Upper lobe of left lung (tissue), 6 donors: ENCODE measurements around the gene VPS33A. TPM values are rescaled to one million over a fixed set of nuclear protein-coding genes. Genes with fewer than 3 reads are reported as not detected.

Experiments
- ATAC-seq, 2 donors: fragments of 200-7000 bp; cut with Tn5 transposase; one replicate each; pipeline ENCODE4 v1.9.1; 2022; ENCODE audit warnings: mild to moderate bottlenecking in 2 of 2, moderate library complexity in 2 of 2; ENCODE audit not compliant: low FRiP score in 2 of 2
- DNase-seq, 2 donors: peaks; one replicate each; pipeline ENCODE4 v3.0.0-alpha.2; 2019 to 2020
- H3K27ac ChIP-seq, 4 donors: fragments of 200-600 bp; sonication (generic); one replicate each; pipeline ENCODE4 v1.5.1; 2016 to 2019
- H3K27me3 ChIP-seq, 4 donors: fragments of 200-600 bp; sonication (generic); one replicate each; pipeline ENCODE4 v1.5.1; 2017 to 2019
- H3K36me3 ChIP-seq, 4 donors: fragments of 200-600 bp; sonication (generic); one replicate each; pipeline ENCODE4 v1.5.1; 2016 to 2019
- H3K4me1 ChIP-seq, 4 donors: fragments of 200-600 bp; sonication (generic); one replicate each; pipeline ENCODE4 v1.5.1; 2018 to 2019
- H3K4me3 ChIP-seq, 4 donors: fragments of 200-600 bp; sonication (generic); one replicate each; pipeline ENCODE4 v1.5.1; 2017 to 2019; ENCODE audit warnings: mild to moderate bottlenecking in 2 of 4, moderate library complexity in 1 of 4
- H3K9me3 ChIP-seq, 4 donors: fragments of 200-600 bp; sonication (generic); one replicate each; pipeline ENCODE4 v1.5.1; 2018 to 2019
- EP300 ChIP-seq, 4 donors: sonication (generic); formaldehyde crosslinking; IDR thresholded peaks; one replicate each; pipeline ENCODE4 v1.5.1; 2017; ENCODE audit warnings: antibody characterized with exemption in 4 of 4, control low read depth in 2 of 4
- POLR2A ChIP-seq, 4 donors: fragments of 450-650 bp; IDR thresholded peaks; one replicate each; pipeline ENCODE4 v1.5.1; 2016 to 2017; ENCODE audit warnings: antibody characterized with exemption in 4 of 4, mild to moderate bottlenecking in 2 of 4
- POLR2AphosphoS5 ChIP-seq, 2 donors: sonication (generic); formaldehyde crosslinking; IDR thresholded peaks; one replicate each; pipeline ENCODE4 v1.5.1; 2017; ENCODE audit warnings: antibody characterized with exemption in 2 of 2
- WGBS, 2 donors: methylation state at CpG; one replicate each; pipeline ENCODE4 v1.1.5; 2017 to 2018; 5-methylcytosine and 5-hydroxymethylcytosine counted together
- total RNA-seq, 6 donors: library from RNA; depleted of rRNA in 4 of 6; stranded (reverse); fragments of >200 nt in 4 of 6; gene quantifications; one replicate each; pipeline versions ENCODE4 v1.1.0 to v1.2.1, GENCODE V29; 2016 to 2021
- TF ChIP-seq, protein P1 (sequence below), 6 experiments: fragments of 450-650 bp in 4 of 6; fragments of 200-600 bp in 2 of 6; sonication (generic) in 2 of 6; IDR thresholded peaks; one replicate each; pipeline ENCODE4 v1.5.1; 2016 to 2019; ENCODE audit warnings: antibody characterized with exemption in 6 of 6
- donor health status: DM: no; HTN: no; CAD: no; lungs with moderate emphysema.
- donor health status: DM: no; HTN: yes; CAD: no; lungs with severe emphysema.

The VPS33A gene
- total RNA-seq, 6 donors from 2014 or later = 7.3 to 18.5 (median 14.5) TPM

DNA sequence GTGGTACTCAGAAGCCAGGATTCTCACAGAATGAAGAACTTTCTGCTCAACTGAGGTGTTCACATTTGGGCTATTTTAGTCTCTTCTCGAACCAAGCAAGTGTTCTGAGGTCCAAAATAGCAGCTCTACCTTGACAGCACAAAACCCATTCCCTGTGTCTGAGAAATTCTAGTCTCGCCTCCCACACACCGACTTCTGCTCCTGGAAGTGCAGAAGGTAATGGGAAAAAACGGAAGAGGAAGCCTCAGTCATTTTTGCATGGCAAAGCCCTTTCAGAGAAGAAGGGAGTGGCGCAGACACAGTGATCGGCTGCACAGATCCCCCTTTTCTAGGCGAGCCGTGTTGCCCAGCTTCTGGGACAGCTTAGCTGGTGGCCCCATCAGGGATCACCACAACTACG lies 31.2 kb upstream of the VPS33A start:
- Histone ChIP-seq H3K36me3 (peaks cover 0 to 65% (median 28%) of the 10 kb centered on the region in 4 donors), H3K27ac (no peak overlapping the region), H3K9me3 (no peaks in the 10 kb centered on the region), H3K4me1 (no peaks in the 10 kb centered on the region), H3K27me3 (no peaks in the 10 kb centered on the region), H3K4me3 (no peak overlapping the region)
- DNase-seq (no peak), ATAC-seq (no peak)
- TF ChIP-seq, protein P1, sequence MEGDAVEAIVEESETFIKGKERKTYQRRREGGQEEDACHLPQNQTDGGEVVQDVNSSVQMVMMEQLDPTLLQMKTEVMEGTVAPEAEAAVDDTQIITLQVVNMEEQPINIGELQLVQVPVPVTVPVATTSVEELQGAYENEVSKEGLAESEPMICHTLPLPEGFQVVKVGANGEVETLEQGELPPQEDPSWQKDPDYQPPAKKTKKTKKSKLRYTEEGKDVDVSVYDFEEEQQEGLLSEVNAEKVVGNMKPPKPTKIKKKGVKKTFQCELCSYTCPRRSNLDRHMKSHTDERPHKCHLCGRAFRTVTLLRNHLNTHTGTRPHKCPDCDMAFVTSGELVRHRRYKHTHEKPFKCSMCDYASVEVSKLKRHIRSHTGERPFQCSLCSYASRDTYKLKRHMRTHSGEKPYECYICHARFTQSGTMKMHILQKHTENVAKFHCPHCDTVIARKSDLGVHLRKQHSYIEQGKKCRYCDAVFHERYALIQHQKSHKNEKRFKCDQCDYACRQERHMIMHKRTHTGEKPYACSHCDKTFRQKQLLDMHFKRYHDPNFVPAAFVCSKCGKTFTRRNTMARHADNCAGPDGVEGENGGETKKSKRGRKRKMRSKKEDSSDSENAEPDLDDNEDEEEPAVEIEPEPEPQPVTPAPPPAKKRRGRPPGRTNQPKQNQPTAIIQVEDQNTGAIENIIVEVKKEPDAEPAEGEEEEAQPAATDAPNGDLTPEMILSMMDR (IDR thresholded peaks at IDR 0.05) = no peak
- TF ChIP-seq POLR2AphosphoS5 (IDR thresholded peaks at IDR 0.05) = no peak
- no peak for TF ChIP-seq EP300 (IDR thresholded peaks at IDR 0.05)
- TF ChIP-seq POLR2A (IDR thresholded peaks at IDR 0.05) = no peak
- WGBS, 2 donors = 95 to 96% methylated on average over 9 of the region's 9 CpGs

DNA sequence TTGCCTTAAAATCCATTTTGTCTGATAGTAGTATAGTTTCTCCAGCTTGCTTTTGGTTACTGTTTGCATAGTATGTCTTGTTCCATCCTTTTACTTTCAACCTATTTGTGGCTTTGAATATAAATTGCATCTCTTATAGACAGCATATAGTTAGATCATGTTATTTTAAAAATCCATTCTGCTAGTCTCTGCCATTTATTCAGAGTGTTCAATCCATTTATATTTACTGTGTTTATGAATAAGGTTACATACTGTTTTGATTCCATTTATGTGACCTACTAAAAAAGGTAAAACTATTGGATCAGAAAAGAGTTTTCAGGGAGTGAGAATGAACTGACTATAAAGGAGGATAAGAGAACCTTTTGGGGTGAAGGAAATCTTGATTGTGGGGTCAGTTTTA lies 29.6 kb upstream of the VPS33A start:
- TF ChIP-seq, protein P1 (IDR thresholded peaks at IDR 0.05) = no peak
- TF ChIP-seq EP300 (IDR thresholded peaks at IDR 0.05) = no peak
- no peak for TF ChIP-seq POLR2A (IDR thresholded peaks at IDR 0.05)
- TF ChIP-seq POLR2AphosphoS5 (IDR thresholded peaks at IDR 0.05) = no peak
- H3K4me3 ChIP-seq = no peak overlapping the region
- no peaks in the 10 kb centered on the region for H3K9me3 ChIP-seq
- no peaks in the 10 kb centered on the region for H3K27me3 ChIP-seq
- peaks cover 0 to 60% (median 26%) of the 10 kb centered on the region in 4 donors for H3K36me3 ChIP-seq
- no peak for DNase-seq
- ATAC-seq = no peak
- H3K27ac ChIP-seq = no peak overlapping the region
- no peaks in the 10 kb centered on the region for H3K4me1 ChIP-seq

DNA sequence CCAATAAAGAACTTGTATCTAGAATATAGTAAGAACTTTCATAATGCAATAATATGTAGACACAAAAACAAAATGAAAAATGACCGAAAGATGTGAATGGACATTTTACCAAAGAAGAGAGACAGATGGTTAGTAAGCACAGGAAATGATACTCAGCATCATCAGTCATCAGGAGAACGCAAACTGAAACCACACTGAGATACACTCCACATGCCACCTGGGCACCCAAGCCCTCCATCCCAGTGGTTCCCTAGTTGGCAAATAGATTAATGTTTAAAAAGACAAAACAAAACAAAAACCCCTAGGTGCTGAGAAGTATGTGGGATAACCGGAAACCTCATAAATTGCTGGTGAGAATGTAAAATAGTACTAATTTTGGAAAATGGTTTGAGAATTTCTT lies 26.8 kb upstream of the VPS33A start:
- WGBS, 2 donors = 91 to 94% methylated on average over 3 of the region's 3 CpGs

DNA sequence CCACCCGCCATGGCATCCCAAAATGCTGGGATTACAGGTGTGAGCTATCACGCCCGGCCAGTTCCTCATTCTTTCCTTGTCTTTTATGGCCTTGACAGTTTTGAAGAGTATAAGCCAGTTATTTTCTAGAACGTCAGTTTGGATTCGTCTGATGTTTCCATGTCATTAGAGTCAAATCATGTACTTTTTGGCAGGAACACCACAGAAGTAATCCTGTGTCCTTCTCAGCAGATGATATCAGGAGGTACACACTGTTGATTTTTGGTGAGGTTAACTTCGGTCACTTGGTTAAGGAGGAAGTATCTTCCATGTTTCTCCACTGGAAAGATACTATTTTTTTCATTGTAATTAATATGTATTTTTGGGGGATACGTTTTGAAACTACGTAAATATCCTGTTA lies 25.1 kb upstream of the VPS33A start:
- Histone ChIP-seq H3K27ac (no peak overlapping the region), H3K4me1 (no peaks in the 10 kb centered on the region), H3K27me3 (no peaks in the 10 kb centered on the region), H3K4me3 (no peak overlapping the region), H3K36me3 (peaks cover 4 to 57% (median 19%) of the 10 kb centered on the region in 4 donors), H3K9me3 (no peaks in the 10 kb centered on the region)
- 94% methylated on average over 8 of the region's 8 CpGs for WGBS, 2 donors
- DNase-seq (no peak), ATAC-seq (no peak)
- TF ChIP-seq, protein P1 (IDR thresholded peaks at IDR 0.05) = no peak
- no peak for TF ChIP-seq POLR2AphosphoS5 (IDR thresholded peaks at IDR 0.05)
- TF ChIP-seq POLR2A (IDR thresholded peaks at IDR 0.05) = no peak
- TF ChIP-seq EP300 (IDR thresholded peaks at IDR 0.05) = no peak

More for the DNA sequence above, 26.8 kb upstream of the VPS33A start:
- no peaks in the 10 kb centered on the region for H3K27me3 ChIP-seq
- H3K36me3 ChIP-seq = peaks cover 0 to 53% (median 19%) of the 10 kb centered on the region in 4 donors
- no peak overlapping the region for H3K4me3 ChIP-seq
- TF ChIP-seq, protein P1 (IDR thresholded peaks at IDR 0.05) = no peak
- no peak for TF ChIP-seq EP300 (IDR thresholded peaks at IDR 0.05)
- no peak for TF ChIP-seq POLR2AphosphoS5 (IDR thresholded peaks at IDR 0.05)
- TF ChIP-seq POLR2A (IDR thresholded peaks at IDR 0.05) = no peak
- no peak overlapping the region for H3K27ac ChIP-seq
- H3K4me1 ChIP-seq = no peaks in the 10 kb centered on the region
- DNase-seq (no peak), ATAC-seq (no peak)
- no peaks in the 10 kb centered on the region for H3K9me3 ChIP-seq

DNA sequence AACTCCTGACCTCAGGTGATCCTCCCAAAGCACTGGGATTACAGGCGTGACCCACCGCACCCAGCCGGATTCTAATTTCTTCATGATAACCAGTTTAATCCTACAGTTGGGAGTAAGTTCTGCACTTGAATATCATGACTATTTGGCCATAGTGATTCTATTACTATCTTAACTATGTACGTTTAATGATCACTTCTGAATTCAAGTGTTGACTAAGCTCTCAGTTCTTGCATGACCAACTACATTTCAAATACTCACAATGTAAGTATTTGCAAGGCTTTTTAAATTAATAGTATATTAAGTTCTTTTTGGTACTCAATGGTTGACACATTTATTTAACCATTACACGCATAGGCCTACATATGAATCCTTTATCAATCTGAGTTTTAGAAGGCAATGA lies 17.4 kb upstream of the VPS33A start:
- WGBS, 2 donors = 79 to 80% methylated on average over 5 of the region's 5 CpGs

More for the DNA sequence above, 17.4 kb upstream of the VPS33A start:
- TF ChIP-seq, protein P1 (IDR thresholded peaks at IDR 0.05) = no peak
- TF ChIP-seq POLR2A (IDR thresholded peaks at IDR 0.05) = no peak
- TF ChIP-seq POLR2AphosphoS5 (IDR thresholded peaks at IDR 0.05) = no peak
- Histone ChIP-seq H3K27ac (no peak overlapping the region), H3K4me3 (no peak overlapping the region), H3K4me1 (no peaks in the 10 kb centered on the region), H3K27me3 (no peaks in the 10 kb centered on the region), H3K36me3 (peaks cover 8 to 64% (median 25%) of the 10 kb centered on the region in 4 donors), H3K9me3 (no peaks in the 10 kb centered on the region)
- DNase-seq (no peak), ATAC-seq (no peak)
